GM23338 (cell line): ENCODE measurements around the gene EIF2AK3. TPM values are rescaled to one million over a fixed set of nuclear protein-coding genes. Genes with fewer than 3 reads are reported as not detected.

Experiments
- ATAC-seq: fragments of 200-7000 bp; cut with Tn5 transposase; 3 replicates; pipeline ENCODE4 v1.9.1; 2020
- DNase-seq: peaks from one replicate; pipeline ENCODE4 v3.0.0-alpha.2; 2015; ENCODE audit warnings: low spot score
- H2AFZ ChIP-seq: fragments of 200-600 bp; sonication (generic); 2 replicates; pipeline ENCODE4 v1.8.0; 2016; ENCODE audit warnings: antibody characterized with exemption, mild to moderate bottlenecking, moderate library complexity
- H3F3A ChIP-seq: fragments of 200-600 bp; sonication (generic); replicated peaks from 2 replicates; pipeline ENCODE4 v1.8.0; 2017; ENCODE audit warnings: antibody characterized with exemption, mixed run types, low read depth
- H3K27ac ChIP-seq: fragments of 200-600 bp; sonication (generic); 2 replicates; pipeline ENCODE4 v1.6.1; 2016; ENCODE audit warnings: low read depth
- H3K27me3 ChIP-seq: fragments of 200-600 bp; sonication (generic); 2 replicates; pipeline ENCODE4 v1.8.0; 2016; ENCODE audit warnings: mild to moderate bottlenecking, mixed run types, moderate library complexity; ENCODE audit not compliant: insufficient read depth
- H3K36me3 ChIP-seq: fragments of 200-600 bp; sonication (generic); 2 replicates; pipeline ENCODE4 v1.8.0; 2016; ENCODE audit warnings: mild to moderate bottlenecking; ENCODE audit not compliant: insufficient read depth
- H3K4me1 ChIP-seq: fragments of 200-600 bp; sonication (generic); 2 replicates; pipeline ENCODE4 v1.8.0; 2016; ENCODE audit warnings: mild to moderate bottlenecking, moderate library complexity; ENCODE audit not compliant: insufficient read depth
- H3K4me2 ChIP-seq: fragments of 200-600 bp; sonication (generic); 2 replicates; pipeline ENCODE4 v1.7.1; 2017; ENCODE audit warnings: mixed run types
- H3K4me3 ChIP-seq: fragments of 200-600 bp; sonication (generic); 2 replicates; pipeline ENCODE4 v1.6.1; 2016; ENCODE audit warnings: mixed run types
- H3K79me2 ChIP-seq: fragments of 200-600 bp; sonication (generic); replicated peaks from 2 replicates; pipeline ENCODE4 v1.8.0; 2017; ENCODE audit warnings: mild to moderate bottlenecking; ENCODE audit not compliant: insufficient read depth
- H3K9me2 ChIP-seq: fragments of 200-600 bp; sonication (generic); 2 replicates; pipeline ENCODE4 v1.8.0; 2017; ENCODE audit not compliant: insufficient read depth
- H4K20me1 ChIP-seq: fragments of 200-600 bp; sonication (generic); replicated peaks from 2 replicates; pipeline ENCODE4 v1.8.0; 2017; ENCODE audit warnings: mild to moderate bottlenecking; ENCODE audit not compliant: insufficient read depth
- H3K27ac Mint-ChIP-seq: 2 replicates; pipeline ENCODE4 v1.8.0; 2020; ENCODE audit warnings: inconsistent platforms, mild to moderate bottlenecking, moderate library complexity, mixed read lengths
- H3K27me3 Mint-ChIP-seq: 3 replicates; pipeline ENCODE4 v1.8.0; 2022; ENCODE audit warnings: low read depth, mild to moderate bottlenecking, moderate library complexity, mixed read lengths, inconsistent platforms; ENCODE audit not compliant: insufficient read depth, poor library complexity
- H3K36me3 Mint-ChIP-seq: 3 replicates; pipeline ENCODE4 v1.8.0; 2021; ENCODE audit warnings: low read depth, mild to moderate bottlenecking, inconsistent platforms, moderate library complexity, mixed read lengths
- H3K4me1 Mint-ChIP-seq: 3 replicates; pipeline ENCODE4 v1.8.0; 2020; ENCODE audit warnings: mild to moderate bottlenecking, inconsistent platforms, mixed read lengths
- H3K4me3 Mint-ChIP-seq: 3 replicates; pipeline ENCODE4 v1.8.0; 2021; ENCODE audit warnings: moderate library complexity, mild to moderate bottlenecking, inconsistent platforms, mixed read lengths
- H3K9me3 Mint-ChIP-seq: 3 replicates; pipeline ENCODE4 v1.8.0; 2020; ENCODE audit warnings: moderate library complexity, mild to moderate bottlenecking, inconsistent platforms, mixed read lengths
- CREB1 ChIP-seq: fragments of 250-450 bp; sonication (Bioruptor Pico); IDR thresholded peaks from 2 replicates; pipeline ENCODE4 v1.5.0; 2020; ENCODE audit warnings: low read depth, mild to moderate bottlenecking, moderate library complexity
- EZH2 ChIP-seq: fragments of 200-600 bp; sonication (generic); IDR thresholded peaks from one replicate; pipeline ENCODE4 v1.8.0; 2017; ENCODE audit warnings: antibody characterized with exemption, mild to moderate bottlenecking, low read depth; ENCODE audit not compliant: unreplicated experiment
- POLR2AphosphoS5 ChIP-seq: IDR thresholded peaks from 2 replicates; pipeline ENCODE4 v1.6.1; 2016; ENCODE audit warnings: antibody characterized with exemption, low read depth
- ZNF114 ChIP-seq: fragments of 250-450 bp; sonication (Bioruptor Pico); IDR thresholded peaks from 2 replicates; pipeline ENCODE4 v1.5.0; 2020; ENCODE audit warnings: mild to moderate bottlenecking, moderate library complexity
- polyA plus RNA-seq: library from polyadenylated mRNA; unstranded; fragments of >200 nt; fragmentation: Nextera tagmentation; extraction: Ambion mirVana; gene quantifications from 2 replicates; pipeline ENCODE4 v1.2.1, GENCODE V29; 2016
- total RNA-seq: library from RNA; depleted of rRNA; stranded (reverse); fragments of >200 nt; shearing (Covaris generic); gene quantifications from 2 replicates; pipeline ENCODE4 v1.2.3, GENCODE V29; 2014
- TF ChIP-seq, protein P1 (sequence below), 2 experiments: fragments of 200-600 bp in 1 of 2; sonication (generic) in 1 of 2; conservative IDR thresholded peaks; 2 replicates each; pipeline versions ENCODE4 v1.5.1 to v1.6.1; 2016 to 2017; ENCODE audit warnings: antibody characterized with exemption in 2 of 2, low read depth in 2 of 2, mild to moderate bottlenecking in 2 of 2, moderate library complexity in 1 of 2

EIF2AK3 gene
- total and polyA plus RNA-seq, 2 experiments from 2014 or later, result 5.9 to 24.2 TPM

DNA sequence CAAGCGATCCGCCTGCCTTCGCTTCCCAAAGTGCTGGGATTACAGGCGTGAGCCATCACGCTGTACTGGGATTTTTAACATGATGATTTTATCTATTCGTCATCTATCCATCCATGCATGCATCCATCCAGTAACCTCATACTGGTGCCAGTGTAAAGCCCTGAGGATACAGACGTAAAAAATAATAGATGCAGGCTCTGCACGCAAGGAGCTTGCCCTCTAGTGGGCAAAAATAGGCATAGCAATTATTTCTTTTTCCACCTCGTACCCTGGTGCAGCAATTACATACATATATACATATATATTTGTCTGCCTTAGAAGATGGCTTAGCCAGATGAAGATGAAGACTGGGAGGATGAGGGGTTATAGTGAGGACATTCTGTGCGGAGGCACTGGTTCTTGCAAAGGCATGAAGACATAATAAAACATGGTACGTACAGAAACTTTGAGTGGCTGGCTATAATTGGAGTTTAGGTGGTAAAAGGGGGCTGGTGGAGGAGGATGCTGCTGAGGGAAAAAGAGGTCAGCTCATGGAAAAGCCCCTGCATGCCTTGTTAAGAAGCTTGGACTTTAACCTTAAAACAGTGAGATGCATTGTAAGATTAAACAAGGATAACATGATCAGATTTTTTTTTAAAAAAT lies 44.6 kb upstream of the EIF2AK3 start:
- Histone ChIP-seq H2AFZ (no peak overlapping the region), H3K36me3 (no peaks in the 10 kb centered on the region), H3F3A (no peaks in the 10 kb centered on the region), H3K4me3 (no peak overlapping the region), H3K27me3 (no peaks in the 10 kb centered on the region), H3K79me2 (no peaks in the 10 kb centered on the region), H3K9me2 (no peaks in the 10 kb centered on the region), H3K4me1 (peaks cover 3% of the 10 kb centered on the region; the same call in 1 of the 2 replicates), H3K4me2 (no peak overlapping the region), H4K20me1 (no peaks in the 10 kb centered on the region), H3K27ac (no peak overlapping the region)
- TF ChIP-seq ZNF114 (CRISPR knock-in tag), result no peak
- TF ChIP-seq, protein P1, sequence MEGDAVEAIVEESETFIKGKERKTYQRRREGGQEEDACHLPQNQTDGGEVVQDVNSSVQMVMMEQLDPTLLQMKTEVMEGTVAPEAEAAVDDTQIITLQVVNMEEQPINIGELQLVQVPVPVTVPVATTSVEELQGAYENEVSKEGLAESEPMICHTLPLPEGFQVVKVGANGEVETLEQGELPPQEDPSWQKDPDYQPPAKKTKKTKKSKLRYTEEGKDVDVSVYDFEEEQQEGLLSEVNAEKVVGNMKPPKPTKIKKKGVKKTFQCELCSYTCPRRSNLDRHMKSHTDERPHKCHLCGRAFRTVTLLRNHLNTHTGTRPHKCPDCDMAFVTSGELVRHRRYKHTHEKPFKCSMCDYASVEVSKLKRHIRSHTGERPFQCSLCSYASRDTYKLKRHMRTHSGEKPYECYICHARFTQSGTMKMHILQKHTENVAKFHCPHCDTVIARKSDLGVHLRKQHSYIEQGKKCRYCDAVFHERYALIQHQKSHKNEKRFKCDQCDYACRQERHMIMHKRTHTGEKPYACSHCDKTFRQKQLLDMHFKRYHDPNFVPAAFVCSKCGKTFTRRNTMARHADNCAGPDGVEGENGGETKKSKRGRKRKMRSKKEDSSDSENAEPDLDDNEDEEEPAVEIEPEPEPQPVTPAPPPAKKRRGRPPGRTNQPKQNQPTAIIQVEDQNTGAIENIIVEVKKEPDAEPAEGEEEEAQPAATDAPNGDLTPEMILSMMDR (conservative IDR thresholded peaks at IDR 0.05; ENCODE audit: low read depth in 2 of 2), result peak; percentile 84 to 97
- Mint-ChIP-seq H3K4me1 (peaks cover 6% of the 10 kb centered on the region; the same call in 2 of the 3 replicates), H3K27me3 (no peaks in the 10 kb centered on the region), H3K9me3 (no peaks in the 10 kb centered on the region), H3K4me3 (no peak overlapping the region), H3K36me3 (no peaks in the 10 kb centered on the region), H3K27ac (0 out of 2 replicates have a peak overlapping the region, but pooled peaks have one; percentile 21)
- peak; percentile 75 for ATAC-seq
- DNase-seq, result peak; percentile 79

DNA sequence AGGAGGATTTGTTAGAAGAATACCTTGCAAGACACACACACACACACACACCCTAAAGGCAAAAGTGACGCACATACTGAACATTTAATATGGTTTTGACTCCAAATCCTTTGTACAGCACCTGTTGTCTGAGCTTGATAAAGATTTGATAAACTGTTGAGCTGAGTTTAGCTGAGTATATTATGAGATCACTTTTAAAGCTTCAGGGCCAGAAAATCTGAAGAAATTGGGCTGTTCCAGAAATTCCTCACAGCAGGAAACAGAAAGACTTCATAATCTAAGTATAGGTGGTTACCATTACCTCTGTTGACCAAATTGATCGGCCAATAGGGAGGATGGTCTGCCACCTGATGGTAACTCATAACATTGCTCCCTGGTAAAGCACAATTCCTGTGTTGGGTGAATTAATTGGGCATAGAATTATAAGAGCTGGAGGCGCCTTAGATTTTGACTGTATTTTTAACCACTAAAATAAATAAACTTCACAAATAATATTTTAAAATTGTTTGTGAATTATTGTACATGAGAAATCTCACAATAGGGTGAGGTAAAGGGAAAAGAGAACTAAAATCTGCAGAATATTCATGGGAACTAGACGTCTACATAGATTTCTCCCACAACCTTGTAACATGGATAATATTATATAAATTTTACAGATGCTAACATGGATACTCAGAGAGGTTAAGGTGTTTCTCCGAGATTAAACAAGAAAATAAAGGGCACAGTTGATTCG lies 42.4 kb upstream of the EIF2AK3 start:
- Mint-ChIP-seq H3K4me3 (no peak overlapping the region), H3K27ac (no peak overlapping the region), H3K9me3 (no peaks in the 10 kb centered on the region), H3K36me3 (no peaks in the 10 kb centered on the region), H3K4me1 (peaks cover 6% of the 10 kb centered on the region; the same call in 2 of the 3 replicates), H3K27me3 (no peaks in the 10 kb centered on the region)
- H3K4me2 ChIP-seq, result no peak overlapping the region
- H3K9me2 ChIP-seq, result 0 out of 2 replicates have a peak, but pooled peaks cover 8% of the 10 kb centered on the region
- H3K27me3 ChIP-seq, result no peaks in the 10 kb centered on the region
- no peaks in the 10 kb centered on the region for H3F3A ChIP-seq
- no peak overlapping the region for H3K27ac ChIP-seq
- no peaks in the 10 kb centered on the region for H3K79me2 ChIP-seq
- no peak overlapping the region for H2AFZ ChIP-seq
- ATAC-seq, result peak; percentile 84
- H3K4me3 ChIP-seq, result no peak overlapping the region
- peaks cover 3% of the 10 kb centered on the region; the same call in 1 of the 2 replicates for H3K4me1 ChIP-seq
- no peaks in the 10 kb centered on the region for H4K20me1 ChIP-seq
- H3K36me3 ChIP-seq, result no peaks in the 10 kb centered on the region
- peak; percentile 77 for DNase-seq
- TF ChIP-seq EZH2, result no peak
- TF ChIP-seq, protein P1 (conservative IDR thresholded peaks at IDR 0.05; ENCODE audit: low read depth in 2 of 2), result peak; percentile 75 to 86
- 0 out of 2 replicates have a peak, but pooled peaks have one; percentile 39 for TF ChIP-seq ZNF114 (CRISPR knock-in tag)
- no peak for TF ChIP-seq POLR2AphosphoS5
- TF ChIP-seq CREB1 (CRISPR knock-in tag), result no peak
